H1 (cell line): ENCODE results near the gene TIMELESS. TPM values are rescaled to one million over a fixed set of nuclear protein-coding genes. Genes with fewer than 3 reads are reported as not detected.

Experiments used
- CTCF ChIA-PET: fragments of 300-600 bp; sonication (Branson Sonifier 250); formaldehyde crosslinking; loops from one replicate; lab custom pipeline; 2021; ENCODE audit not compliant: partially characterized antibody; lab: Charles Lee
- POLR2A ChIA-PET: fragments of 300-600 bp; sonication (Branson Sonifier 250); formaldehyde crosslinking; loops from one replicate; lab custom pipeline; 2021; ENCODE audit warnings: inconsistent platforms; ENCODE audit not compliant: partially characterized antibody; lab: Charles Lee
- DNase-seq, 2 experiments: peaks; one replicate each; pipeline versions ENCODE4 v3.0.0 to v3.0.0-alpha.2; 2010 to 2022; ENCODE audit warnings: low spot score in 2 of 2, low read depth in 1 of 2, mixed read lengths in 1 of 2
- FAIRE-seq: peaks from 2 replicates; lab custom pipeline; 2011; peaks lifted over from hg19 to GRCh38; lab: Jason Lieb, UNC
- H2AFZ ChIP-seq: 2 replicates; pipeline ENCODE4 v1.8.1; 2012; ENCODE audit warnings: low read length, inconsistent platforms
- H2AK5ac ChIP-seq: 2 replicates; pipeline ENCODE4 v1.6.1; 2013; ENCODE audit warnings: low read depth, low read length
- H2BK120ac ChIP-seq: replicated peaks from 2 replicates; pipeline ENCODE3; 2013; ENCODE audit warnings: low read depth, low read length, inconsistent platforms
- H2BK12ac ChIP-seq: 2 replicates; pipeline ENCODE4 v1.6.1; 2013; ENCODE audit warnings: low read depth, low read length
- H2BK15ac ChIP-seq: 2 replicates; pipeline ENCODE4 v1.6.1; 2013; ENCODE audit warnings: low read length
- H2BK20ac ChIP-seq: 2 replicates; pipeline ENCODE4 v1.6.1; 2013; ENCODE audit warnings: low read length
- H2BK5ac ChIP-seq: 2 replicates; pipeline ENCODE4 v1.6.1; 2013; ENCODE audit warnings: low read depth, low read length
- H3K14ac ChIP-seq: 2 replicates; pipeline ENCODE4 v1.6.1; 2013; ENCODE audit warnings: inconsistent platforms; ENCODE audit not compliant: insufficient read length
- H3K18ac ChIP-seq: 2 replicates; pipeline ENCODE4 v1.6.1; 2013; ENCODE audit warnings: low read length; ENCODE audit errors: extremely low read depth
- H3K23ac ChIP-seq: 2 replicates; pipeline ENCODE4 v1.6.1; 2013; ENCODE audit warnings: inconsistent platforms; ENCODE audit not compliant: insufficient read length
- H3K23me2 ChIP-seq: 2 replicates; pipeline ENCODE4 v1.6.1; 2013; ENCODE audit warnings: low read depth, low read length
- H3K27ac ChIP-seq: 2 replicates; pipeline ENCODE4 v1.6.1; 2011; ENCODE audit warnings: low read depth, low read length, inconsistent platforms
- H3K27me3 ChIP-seq, 4 experiments: replicated peaks in 1 of 4; 1 replicate in 1 of 4; 2 replicates in 3 of 4; pipeline versions ENCODE4 v1.6.1 to v1.8.1; 2011 to 2013; ENCODE audit warnings: low read length in 3 of 4, mild to moderate bottlenecking in 3 of 4, inconsistent platforms in 2 of 4, mixed read lengths in 2 of 4, moderate library complexity in 1 of 4; ENCODE audit not compliant: control insufficient read depth in 3 of 4, insufficient read depth in 3 of 4; ENCODE audit errors: extremely low read depth in 1 of 4
- H3K36me3 ChIP-seq, 4 experiments: 2 replicates each; pipeline versions ENCODE4 v1.6.1 to v1.8.1; 2011 to 2013; ENCODE audit warnings: mild to moderate bottlenecking in 4 of 4, low read length in 3 of 4, moderate library complexity in 2 of 4, control low read depth in 1 of 4, inconsistent platforms in 1 of 4; ENCODE audit not compliant: insufficient read depth in 4 of 4, control insufficient read depth in 2 of 4
- H3K4ac ChIP-seq: replicated peaks from 2 replicates; pipeline ENCODE3; 2013; ENCODE audit warnings: low read length, low read depth, mixed read lengths, inconsistent platforms; ENCODE audit not compliant: insufficient read length
- H3K4me1 ChIP-seq, 4 experiments: replicated peaks in 1 of 4; 1 replicate in 1 of 4; 2 replicates in 3 of 4; pipeline versions ENCODE4 v1.6.1 to v1.8.1; 2011 to 2013; ENCODE audit warnings: low read length in 3 of 4, inconsistent platforms in 2 of 4, mixed read lengths in 1 of 4; ENCODE audit not compliant: insufficient read depth in 4 of 4, control insufficient read depth in 3 of 4
- H3K4me2 ChIP-seq, 2 experiments: 2 replicates each; pipeline versions ENCODE4 v1.6.1 to v1.8.1; 2011 to 2013; ENCODE audit warnings: low read depth in 2 of 2, low read length in 2 of 2, control low read depth in 1 of 2, inconsistent platforms in 1 of 2, mild to moderate bottlenecking in 1 of 2; ENCODE audit not compliant: insufficient read depth in 1 of 2
- H3K4me3 ChIP-seq, 4 experiments: fragments of 200-600, 300-600 bp in 1 of 4; sonication (generic), shearing (Covaris generic), sonication (Bioruptor Twin) in 1 of 4; 2 replicates each; pipeline versions ENCODE4 v1.5.1 to v1.8.1; 2011 to 2016; ENCODE audit warnings: low read length in 4 of 4, low read depth in 3 of 4, control low read depth in 2 of 4, inconsistent platforms in 2 of 4, mild to moderate bottlenecking in 2 of 4, mixed read lengths in 1 of 4, moderate library complexity in 1 of 4; ENCODE audit not compliant: insufficient read depth in 2 of 4; ENCODE audit errors: extremely low read depth in 1 of 4
- H3K56ac ChIP-seq: replicated peaks from 2 replicates; pipeline ENCODE3; 2013; ENCODE audit warnings: low read depth, mild to moderate bottlenecking, mixed read lengths, low read length, inconsistent platforms; ENCODE audit not compliant: insufficient read length
- H3K79me1 ChIP-seq: 2 replicates; pipeline ENCODE4 v1.6.1; 2013; ENCODE audit warnings: low read depth, low read length, control low read depth
- H3K79me2 ChIP-seq, 2 experiments: 2 replicates each; pipeline versions ENCODE4 v1.6.1 to v1.8.1; 2012 to 2013; ENCODE audit warnings: low read length in 2 of 2, mild to moderate bottlenecking in 2 of 2, inconsistent platforms in 1 of 2; ENCODE audit not compliant: insufficient read depth in 2 of 2, control insufficient read depth in 1 of 2
- H3K9ac ChIP-seq, 4 experiments: replicated peaks in 1 of 4; 1 replicate in 1 of 4; 2 replicates in 3 of 4; pipeline versions ENCODE4 v1.6.1 to v1.8.1; 2011 to 2013; ENCODE audit warnings: low read depth in 3 of 4, low read length in 3 of 4, control low read depth in 2 of 4, mild to moderate bottlenecking in 2 of 4, moderate library complexity in 2 of 4, inconsistent platforms in 1 of 4; ENCODE audit errors: extremely low read depth in 1 of 4
- H3K9me3 ChIP-seq, 2 experiments: 2 replicates each; pipeline versions ENCODE4 v1.6.1 to v1.8.1; 2012 to 2013; ENCODE audit warnings: mild to moderate bottlenecking in 2 of 2, moderate library complexity in 2 of 2, control low read depth in 1 of 2, inconsistent platforms in 1 of 2, low read depth in 1 of 2, low read length in 1 of 2, mixed read lengths in 1 of 2; ENCODE audit not compliant: insufficient read depth in 2 of 2
- H4K20me1 ChIP-seq, 2 experiments: replicated peaks in 1 of 2; 2 replicates each; pipeline versions ENCODE3 to v1.8.1; 2011 to 2013; ENCODE audit warnings: inconsistent platforms in 2 of 2, low read length in 2 of 2, mild to moderate bottlenecking in 1 of 2; ENCODE audit not compliant: insufficient read depth in 2 of 2, control insufficient read depth in 1 of 2
- H4K5ac ChIP-seq: 2 replicates; pipeline ENCODE4 v1.6.1; 2013; ENCODE audit warnings: low read length, low read depth, mixed read lengths, inconsistent platforms; ENCODE audit not compliant: insufficient read length
- H4K8ac ChIP-seq: 2 replicates; pipeline ENCODE4 v1.8.0; 2013; ENCODE audit warnings: mild to moderate bottlenecking, moderate library complexity, low read length, inconsistent platforms; ENCODE audit not compliant: insufficient read depth; ENCODE audit errors: extremely low read depth
- H4K91ac ChIP-seq: replicated peaks from 2 replicates; pipeline ENCODE3; 2013; ENCODE audit warnings: low read length, mixed read lengths, inconsistent platforms; ENCODE audit not compliant: insufficient read length
- ATF2 ChIP-seq: IDR thresholded peaks from 2 replicates; pipeline ENCODE4 v1.6.1; 2012; ENCODE audit warnings: low read length, inconsistent platforms
- CEBPB ChIP-seq: IDR thresholded peaks from 2 replicates; pipeline ENCODE4 v1.6.1; 2012; ENCODE audit warnings: low read depth, low read length
- HDAC2 ChIP-seq, 2 experiments: fragments of 300-600 bp in 1 of 2; sonication (generic) in 1 of 2; IDR thresholded peaks; 2 replicates each; pipeline ENCODE4 v1.6.1; 2011 to 2012; ENCODE audit warnings: low read depth in 2 of 2, low read length in 2 of 2, mild to moderate bottlenecking in 2 of 2, moderate library complexity in 2 of 2, borderline replicate concordance in 1 of 2, inconsistent platforms in 1 of 2
- NANOG ChIP-seq: IDR thresholded peaks from 2 replicates; pipeline ENCODE4 v1.6.1; 2011; ENCODE audit warnings: low read length, low read depth, mild to moderate bottlenecking, inconsistent platforms; ENCODE audit not compliant: insufficient read depth, poor library complexity, severe bottlenecking
- NRF1 ChIP-seq: IDR thresholded peaks from 2 replicates; pipeline ENCODE4 v1.6.1; 2011; ENCODE audit warnings: mild to moderate bottlenecking, low read depth, low read length, improper control_type of control experiment
- SRF ChIP-seq: IDR thresholded peaks from 2 replicates; pipeline ENCODE4 v1.6.1; 2011; ENCODE audit warnings: mild to moderate bottlenecking, low read depth, low read length, moderate library complexity
- WGBS, 2 experiments: shearing (Covaris generic) in 1 of 2; methylation state at CpG; one replicate each; pipeline versions ENCODE4 v1.1.6 to v1.1.7; 2013 to 2015; ENCODE audit warnings: low lambda C conversion rate in 2 of 2, mixed read lengths in 2 of 2, inconsistent platforms in 1 of 2, low coverage in 1 of 2, missing lambda C conversion rate in 1 of 2; ENCODE audit not compliant: insufficient replicate concordance in 2 of 2, insufficient coverage in 1 of 2, insufficient read length in 1 of 2; ENCODE audit errors: extremely low coverage in 1 of 2, missing lambda C conversion rate in 1 of 2; 5-methylcytosine and 5-hydroxymethylcytosine counted together
- polyA plus RNA-seq, 7 experiments: library from polyadenylated mRNA; depleted of rRNA in 3 of 7; stranded (reverse) in 5 of 7; unstranded in 2 of 7; fragments of >200 nt in 5 of 7; fragments of 200-250 nt in 2 of 7; gene quantifications; 1 replicate in 5 of 7; 2 replicates in 1 of 7; 4 replicates in 1 of 7; pipeline versions ENCODE4 v1.2.1 to v1.2.3, GENCODE V29; 2011 to 2013; ENCODE audit warnings: missing spikeins in 2 of 7, mixed read lengths in 2 of 7
- total RNA-seq: library from RNA; stranded (reverse); fragmentation: NEBNext Ultra II Directional; extraction: Animal tissue kit (Norgen Biotek cat#: 25700); gene quantifications from 2 replicates; pipeline ENCODE4 v1.2.1, GENCODE V29; 2021

The TIMELESS gene
- total and polyA plus RNA-seq, 2 of the 8 experiments (the other 6 are each of a cell fraction or from before 2014, with no cell fraction given): 17.1 to 86.7 TPM

- no peak overlapping the region for H2BK120ac ChIP-seq
- H2BK15ac ChIP-seq: no peak overlapping the region
- no peak overlapping the region for H2BK20ac ChIP-seq
- no peak overlapping the region for H3K4ac ChIP-seq
- H4K91ac ChIP-seq: no peak overlapping the region
- H3K79me2 ChIP-seq: no peaks in the 10 kb centered on the region
- H3K4me3 ChIP-seq: no peak overlapping the region
- no peak overlapping the region for H2AK5ac ChIP-seq
- H3K27me3 ChIP-seq: no peaks in the 10 kb centered on the region
- POLR2A ChIA-PET: interaction anchor here (0.8 to 1.5 kb wide), 4 partner anchors 9 to 24 kb away, joined by 3 to 4 read pairs (median 4); partner anchors contain the start of gene TIMELESS
- H3K56ac ChIP-seq: no peak overlapping the region
- H3K23ac ChIP-seq: no peak overlapping the region
- H4K8ac ChIP-seq: no peak overlapping the region
- TF ChIP-seq ATF2: no peak
- TF ChIP-seq HDAC2 (IDR thresholded peaks at IDR 0.05; ENCODE audit: borderline replicate concordance in 1 of 2, low read depth in 2 of 2, low read length in 2 of 2): no peak
- TF ChIP-seq CEBPB: no peak
- TF ChIP-seq NRF1: no peak
- no peak for TF ChIP-seq NANOG
- no peak for TF ChIP-seq SRF
- TF ChIP-seq, all 59 proteins: peak for 0
- no peak overlapping the region for H3K14ac ChIP-seq
- H3K18ac ChIP-seq: no peak overlapping the region
- H3K36me3 ChIP-seq: peaks cover 43 to 87% (median 74%) of the 10 kb centered on the region in 4 experiments
- H3K4me2 ChIP-seq: no peak overlapping the region
- no peaks in the 10 kb centered on the region for H3K79me1 ChIP-seq
- DNase-seq (no peak), FAIRE-seq (no peak)
- no peaks in the 10 kb centered on the region for H3K9me3 ChIP-seq
- H3K23me2 ChIP-seq: no peaks in the 10 kb centered on the region
- CTCF ChIA-PET: interaction anchor here (0.9 to 1.9 kb wide), 6 partner anchors 9 to 89 kb away, joined by 3 to 7 read pairs (median 4); partner anchors contain the start of gene TIMELESS
- no peaks in the 10 kb centered on the region for H4K20me1 ChIP-seq
- no peak overlapping the region for H2BK5ac ChIP-seq
- no peaks in the 10 kb centered on the region for H3K4me1 ChIP-seq
- no peak overlapping the region for H3K27ac ChIP-seq
- 88% methylated on average over 1 of the region's 1 CpG; no CpG with 5 or more reads in 1 of the 2 experiments for WGBS, 2 experiments
- H4K5ac ChIP-seq: no peak overlapping the region
- H2AFZ ChIP-seq: no peak overlapping the region
- H2BK12ac ChIP-seq: no peak overlapping the region
- no peak overlapping the region for H3K9ac ChIP-seq
These were observed 24.0 kb downstream of the TIMELESS start for GRCh38 chr12:56425193-56425592.
